Neuronal stem cell (in vitro differentiated cells): Measurements from ENCODE around the gene MLLT3.

Source experiments
- DNase-seq: peaks from one replicate; pipeline ENCODE4 v3.0.0-alpha.2; 2013; ENCODE audit warnings: low spot score
- H2AFZ ChIP-seq: one replicate; pipeline ENCODE4 v1.6.1; 2013; ENCODE audit warnings: mild to moderate bottlenecking, low read length, inconsistent platforms
- H2AK5ac ChIP-seq: 2 replicates; pipeline ENCODE4 v1.6.1; 2013; ENCODE audit warnings: low read depth, mild to moderate bottlenecking, inconsistent platforms, low read length, moderate library complexity, mixed read lengths
- H2BK120ac ChIP-seq: 2 replicates; pipeline ENCODE4 v1.6.1; 2013; ENCODE audit warnings: low read depth, mild to moderate bottlenecking, inconsistent platforms, low read length, moderate library complexity, mixed read lengths
- H2BK12ac ChIP-seq: one replicate; pipeline ENCODE4 v1.6.1; 2013; ENCODE audit warnings: low read length, inconsistent platforms
- H2BK15ac ChIP-seq: 2 replicates; pipeline ENCODE4 v1.6.1; 2013; ENCODE audit warnings: mild to moderate bottlenecking, low read length, inconsistent platforms, mixed read lengths
- H2BK5ac ChIP-seq: one replicate; pipeline ENCODE4 v1.6.1; 2013; ENCODE audit warnings: inconsistent platforms, mild to moderate bottlenecking, low read length, moderate library complexity
- H3K14ac ChIP-seq: one replicate; pipeline ENCODE4 v1.6.1; 2013; ENCODE audit warnings: low read length, inconsistent platforms
- H3K18ac ChIP-seq: 2 replicates; pipeline ENCODE4 v1.6.1; 2013; ENCODE audit warnings: low read length, inconsistent platforms
- H3K23ac ChIP-seq: 2 replicates; pipeline ENCODE4 v1.6.1; 2013; ENCODE audit warnings: low read depth, mild to moderate bottlenecking, mixed read lengths, low read length, inconsistent platforms; ENCODE audit not compliant: poor library complexity
- H3K27ac ChIP-seq: replicated peaks from 3 replicates; pipeline ENCODE4 v1.5.1; 2013; ENCODE audit warnings: low read length, inconsistent platforms
- H3K27me3 ChIP-seq, 3 experiments: 2 replicates each; pipeline ENCODE4 v1.6.1; 2013; ENCODE audit warnings: low read length in 3 of 3, mild to moderate bottlenecking in 2 of 3, inconsistent platforms in 1 of 3, low read depth in 1 of 3, mixed read lengths in 1 of 3, moderate library complexity in 1 of 3; ENCODE audit not compliant: control insufficient read depth in 3 of 3, insufficient read depth in 3 of 3
- H3K36me3 ChIP-seq, 2 donors: replicated peaks in 1 of 2; 2 replicates each; pipeline ENCODE4 v1.6.1; 2013; ENCODE audit warnings: low read length in 2 of 2; ENCODE audit not compliant: control insufficient read depth in 2 of 2, insufficient read depth in 2 of 2
- H3K4ac ChIP-seq: 2 replicates; pipeline ENCODE4 v1.6.1; 2013; ENCODE audit warnings: inconsistent platforms, mild to moderate bottlenecking, low read length, moderate library complexity
- H3K4me1 ChIP-seq, 2 donors: 1 replicate in 1 of 2; 2 replicates in 1 of 2; pipeline ENCODE4 v1.6.1; 2013; ENCODE audit warnings: low read length in 2 of 2, low read depth in 1 of 2; ENCODE audit not compliant: control insufficient read depth in 2 of 2, insufficient read depth in 1 of 2
- H3K4me2 ChIP-seq: one replicate; pipeline ENCODE4 v1.6.1; 2013; ENCODE audit warnings: mild to moderate bottlenecking, low read length, inconsistent platforms; ENCODE audit not compliant: insufficient read depth, poor library complexity, severe bottlenecking
- H3K4me3 ChIP-seq, 2 donors: 2 replicates each; pipeline ENCODE4 v1.5.1; 2013; ENCODE audit warnings: low read length in 2 of 2, mild to moderate bottlenecking in 2 of 2, inconsistent platforms in 1 of 2, moderate library complexity in 1 of 2
- H3K79me1 ChIP-seq: one replicate; pipeline ENCODE4 v1.6.1; 2013; ENCODE audit warnings: low read depth, mild to moderate bottlenecking, inconsistent platforms, low read length, moderate library complexity
- H3K9ac ChIP-seq: one replicate; pipeline ENCODE4 v1.6.1; 2013; ENCODE audit warnings: mild to moderate bottlenecking, low read depth, low read length, inconsistent platforms; ENCODE audit not compliant: poor library complexity
- H3K9me3 ChIP-seq, 2 donors: replicated peaks in 1 of 2; 2 replicates each; pipeline versions ENCODE3 to v1.6.1; 2013; ENCODE audit warnings: low read length in 2 of 2, mild to moderate bottlenecking in 2 of 2, inconsistent platforms in 1 of 2, low read depth in 1 of 2, mixed read lengths in 1 of 2, moderate library complexity in 1 of 2; ENCODE audit not compliant: control insufficient read depth in 2 of 2, insufficient read depth in 1 of 2
- H4K8ac ChIP-seq: one replicate; pipeline ENCODE4 v1.6.1; 2013; ENCODE audit warnings: low read depth, mild to moderate bottlenecking, inconsistent platforms, low read length, moderate library complexity
- H4K91ac ChIP-seq: one replicate; pipeline ENCODE4 v1.6.1; 2013; ENCODE audit warnings: low read length, low read depth, mild to moderate bottlenecking, inconsistent platforms; ENCODE audit not compliant: poor library complexity
- WGBS, 2 donors: extraction: QIAGEN DNeasy Blood & Tissue Kit; methylation state at CpG; one replicate each; pipeline ENCODE4 v1.1.7; 2013; ENCODE audit warnings: missing lambda C conversion rate in 2 of 2, mixed read lengths in 1 of 2; ENCODE audit not compliant: insufficient read length in 2 of 2, insufficient replicate concordance in 1 of 2; ENCODE audit errors: extremely low coverage in 2 of 2; 5-methylcytosine and 5-hydroxymethylcytosine counted together

The MLLT3 gene

GRCh38 chr9:20551835-20552234, 70.5 kb downstream of the MLLT3 start:
- H3K27me3 ChIP-seq, result no peaks in the 10 kb centered on the region
- no peak overlapping the region for H2AK5ac ChIP-seq
- no peak overlapping the region for H3K4me3 ChIP-seq
- no peaks in the 10 kb centered on the region for H3K9me3 ChIP-seq
- no peak overlapping the region for H3K23ac ChIP-seq
- no peak overlapping the region for H3K14ac ChIP-seq
- no peak overlapping the region for H3K9ac ChIP-seq
- H4K91ac ChIP-seq, result no peak overlapping the region
- no peaks in the 10 kb centered on the region for H3K79me1 ChIP-seq
- H3K27ac ChIP-seq, result no peak overlapping the region
- H3K36me3 ChIP-seq, result no peaks in the 10 kb centered on the region
- DNase-seq, result no peak
- no peak overlapping the region for H4K8ac ChIP-seq
- WGBS, 2 donors, result no CpG with 5 or more reads among the region's 5 CpGs
- no peak overlapping the region for H3K4ac ChIP-seq
- no peak overlapping the region for H2BK120ac ChIP-seq
- H2AFZ ChIP-seq, result no peak overlapping the region
- no peak overlapping the region for H2BK15ac ChIP-seq
- no peak overlapping the region for H3K18ac ChIP-seq
- H2BK5ac ChIP-seq, result no peak overlapping the region
- H3K4me1 ChIP-seq, result peaks cover 0 to 2% of the 10 kb centered on the region in 2 donors
- H2BK12ac ChIP-seq, result no peak overlapping the region
- H3K4me2 ChIP-seq, result no peak overlapping the region

- H2BK12ac ChIP-seq, result no peak overlapping the region
- no peak overlapping the region for H3K9ac ChIP-seq
- no peaks in the 10 kb centered on the region for H3K9me3 ChIP-seq
- H2BK5ac ChIP-seq, result no peak overlapping the region
- no peak overlapping the region for H4K8ac ChIP-seq
- no peak overlapping the region for H3K4ac ChIP-seq
- H3K14ac ChIP-seq, result no peak overlapping the region
- H4K91ac ChIP-seq, result no peak overlapping the region
- no peak overlapping the region for H3K23ac ChIP-seq
- H3K4me3 ChIP-seq, result no peak overlapping the region
- no peaks in the 10 kb centered on the region for H3K27me3 ChIP-seq
- no peak overlapping the region for H2BK15ac ChIP-seq
- no peak overlapping the region for H3K27ac ChIP-seq
- no peak overlapping the region for H2AFZ ChIP-seq
- peaks cover 0 to 2% of the 10 kb centered on the region in 2 donors for H3K4me1 ChIP-seq
- H3K18ac ChIP-seq, result no peak overlapping the region
- H3K79me1 ChIP-seq, result no peaks in the 10 kb centered on the region
- DNase-seq, result no peak
- no peaks in the 10 kb centered on the region for H3K36me3 ChIP-seq
- H2AK5ac ChIP-seq, result no peak overlapping the region
- H3K4me2 ChIP-seq, result no peak overlapping the region
- H2BK120ac ChIP-seq, result no peak overlapping the region
These were observed 71.1 kb downstream of the MLLT3 start for GRCh38 chr9:20551236-20551635.

DNA sequence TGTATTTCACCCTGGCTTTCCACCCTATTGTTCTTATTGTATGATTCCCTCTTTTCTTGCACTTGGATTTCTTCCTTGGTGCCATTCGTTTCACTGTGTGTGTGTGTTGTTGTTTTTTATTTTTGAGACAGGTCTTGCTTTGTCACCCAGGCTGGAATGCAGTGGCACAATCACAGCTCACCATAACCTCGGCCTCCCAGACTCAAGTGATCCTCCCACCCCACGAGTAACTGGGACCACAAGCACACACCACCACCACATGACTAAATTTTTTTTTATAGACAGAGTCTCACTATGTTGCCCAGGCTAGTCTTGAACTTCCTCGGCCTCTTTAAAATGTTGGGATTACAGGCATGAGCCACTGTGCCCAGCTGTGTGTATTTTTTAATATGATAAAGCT, 72.0 kb downstream of the MLLT3 start:
- no peaks in the 10 kb centered on the region for H3K36me3 ChIP-seq
- H2AFZ ChIP-seq, result no peak overlapping the region
- H3K4me2 ChIP-seq, result no peak overlapping the region
- H3K27me3 ChIP-seq, result no peaks in the 10 kb centered on the region
- no peak overlapping the region for H2BK12ac ChIP-seq
- no peak overlapping the region for H3K4ac ChIP-seq
- no peaks in the 10 kb centered on the region for H3K9me3 ChIP-seq
- H3K14ac ChIP-seq, result no peak overlapping the region
- no peak overlapping the region for H3K4me3 ChIP-seq
- no peak overlapping the region for H2AK5ac ChIP-seq
- peaks cover 0 to 2% of the 10 kb centered on the region in 2 donors for H3K4me1 ChIP-seq
- no CpG with 5 or more reads among the region's 4 CpGs for WGBS, 2 donors
- H2BK5ac ChIP-seq, result no peak overlapping the region
- no peak overlapping the region for H3K27ac ChIP-seq
- no peaks in the 10 kb centered on the region for H3K79me1 ChIP-seq
- H3K9ac ChIP-seq, result no peak overlapping the region
- no peak for DNase-seq
- no peak overlapping the region for H3K18ac ChIP-seq
- no peak overlapping the region for H2BK120ac ChIP-seq
- H3K23ac ChIP-seq, result no peak overlapping the region
- H4K91ac ChIP-seq, result no peak overlapping the region
- H2BK15ac ChIP-seq, result no peak overlapping the region
- H4K8ac ChIP-seq, result no peak overlapping the region

DNA sequence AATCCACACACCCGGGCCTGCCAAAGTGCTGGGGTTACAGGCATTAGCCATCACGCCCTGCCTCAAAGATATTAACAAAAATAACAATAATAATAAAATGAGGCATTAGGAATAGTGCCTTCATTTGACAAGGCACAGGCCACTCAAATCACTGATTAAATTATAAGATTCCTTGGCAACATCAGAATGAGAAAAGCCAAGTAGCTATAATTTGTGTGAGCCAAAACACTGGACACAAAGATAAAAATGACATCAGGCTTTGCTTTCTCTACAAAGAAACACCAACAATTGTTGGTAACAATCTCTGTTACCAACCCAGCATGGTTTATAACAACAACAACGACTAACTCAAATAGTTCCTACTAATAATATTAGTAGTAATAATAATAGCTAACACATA, 73.2 kb downstream of the MLLT3 start:
- no peak overlapping the region for H2BK15ac ChIP-seq
- H3K9ac ChIP-seq, result no peak overlapping the region
- no peak overlapping the region for H3K18ac ChIP-seq
- no peaks in the 10 kb centered on the region for H3K79me1 ChIP-seq
- H2AK5ac ChIP-seq, result no peak overlapping the region
- no peak overlapping the region for H2AFZ ChIP-seq
- no peak overlapping the region for H3K27ac ChIP-seq
- no peak overlapping the region for H3K4me2 ChIP-seq
- H3K27me3 ChIP-seq, result peaks cover 0 to 1% (median 0%) of the 10 kb centered on the region in 3 experiments
- H3K4ac ChIP-seq, result no peak overlapping the region
- H4K8ac ChIP-seq, result no peak overlapping the region
- H3K14ac ChIP-seq, result no peak overlapping the region
- no peak overlapping the region for H2BK12ac ChIP-seq
- H3K36me3 ChIP-seq, result no peaks in the 10 kb centered on the region
- H4K91ac ChIP-seq, result no peak overlapping the region
- H2BK5ac ChIP-seq, result no peak overlapping the region
- peaks cover 0 to 2% of the 10 kb centered on the region in 2 donors for H3K4me1 ChIP-seq
- H3K4me3 ChIP-seq, result no peak overlapping the region
- H2BK120ac ChIP-seq, result no peak overlapping the region
- no peaks in the 10 kb centered on the region for H3K9me3 ChIP-seq
- no CpG with 5 or more reads among the region's 3 CpGs for WGBS, 2 donors
- H3K23ac ChIP-seq, result no peak overlapping the region
- DNase-seq, result no peak
